ENCODE results near the gene PIP4K2C.
"Not testable (repeated sequence)": the region's sequence is repeated elsewhere in the genome, so short reads cannot be mapped to it uniquely, and the experiment has no call there.

The PIP4K2C gene

GRCh38 chr12:57585156-57585555 is 5.8 kb upstream of the PIP4K2C start:
- WGBS (ENCODE audit: insufficient coverage, insufficient read length) = no CpG with 5 or more reads among the region's 2 CpGs
- H3K4me1 ChIP-seq (ENCODE audit: control insufficient read depth, insufficient read depth, low read length) = no peaks in the 10 kb centered on the region
- DNase-seq (ENCODE audit: low read depth, low spot score) = no peak
- no peak overlapping the region for H3K27ac ChIP-seq (ENCODE audit: low read length)
- no peaks in the 10 kb centered on the region; the same call in 1 of the 2 replicates for H3K27me3 ChIP-seq (ENCODE audit: control insufficient read depth, insufficient read depth, low read length)
- no peak overlapping the region for H3K4me3 ChIP-seq (ENCODE audit: low read length)
- H3K9me3 ChIP-seq (ENCODE audit: control insufficient read depth, insufficient read depth, low read length) = no peaks in the 10 kb centered on the region
- peaks cover 5% of the 10 kb centered on the region for H3K36me3 ChIP-seq (ENCODE audit: control insufficient read depth, insufficient read depth, low read length)

DNA sequence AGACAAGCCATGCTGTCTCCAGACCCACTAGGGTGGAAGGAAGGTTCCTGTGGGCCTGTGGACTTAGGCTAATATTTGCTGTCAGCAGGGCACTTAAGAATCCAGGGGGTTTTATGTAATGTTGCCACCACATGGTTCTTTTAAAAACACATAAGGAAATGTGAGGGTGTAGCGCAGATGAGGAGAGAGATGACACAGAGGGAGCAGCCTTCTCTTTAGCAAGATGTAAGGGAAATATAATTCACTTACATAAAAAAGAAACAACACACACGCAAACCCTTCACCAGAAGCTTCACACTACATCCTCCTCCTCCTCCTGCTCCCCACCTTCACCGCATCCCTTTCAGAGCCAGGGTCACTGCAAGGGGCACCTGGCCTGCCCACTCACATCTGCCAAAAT is 4.9 kb upstream of the PIP4K2C start:
- H3K4me3 ChIP-seq (ENCODE audit: low read length) = no peak overlapping the region
- no peaks in the 10 kb centered on the region for H3K4me1 ChIP-seq (ENCODE audit: control insufficient read depth, insufficient read depth, low read length)
- DNase-seq (ENCODE audit: low read depth, low spot score) = no peak
- peaks cover 5% of the 10 kb centered on the region for H3K36me3 ChIP-seq (ENCODE audit: control insufficient read depth, insufficient read depth, low read length)
- 100% methylated on average over 1 of the region's 3 CpGs for WGBS (ENCODE audit: insufficient coverage, insufficient read length)
- H3K27me3 ChIP-seq (ENCODE audit: control insufficient read depth, insufficient read depth, low read length) = no peaks in the 10 kb centered on the region; the same call in 1 of the 2 replicates
- H3K9me3 ChIP-seq (ENCODE audit: control insufficient read depth, insufficient read depth, low read length) = no peaks in the 10 kb centered on the region
- H3K27ac ChIP-seq (ENCODE audit: low read length) = no peak overlapping the region

- no CpG with 5 or more reads among the region's 3 CpGs for WGBS (ENCODE audit: insufficient coverage, insufficient read length)
- Histone ChIP-seq H3K27ac (ENCODE audit: low read length) (no peak overlapping the region), H3K27me3 (ENCODE audit: control insufficient read depth, insufficient read depth, low read length) (no peaks in the 10 kb centered on the region; the same call in 1 of the 2 replicates), H3K4me3 (ENCODE audit: low read length) (no peak overlapping the region), H3K9me3 (ENCODE audit: control insufficient read depth, insufficient read depth, low read length) (no peaks in the 10 kb centered on the region), H3K36me3 (ENCODE audit: control insufficient read depth, insufficient read depth, low read length) (peaks cover under 1% of the 10 kb centered on the region), H3K4me1 (ENCODE audit: control insufficient read depth, insufficient read depth, low read length) (no peaks in the 10 kb centered on the region)
- DNase-seq (ENCODE audit: low read depth, low spot score) = no peak
Measured at GRCh38 chr12:57586832-57587429, 4.1 kb upstream of the PIP4K2C start.

- not testable (repeated sequence) for H3K9me3 ChIP-seq (ENCODE audit: control insufficient read depth, insufficient read depth, low read length); H3K4me3 ChIP-seq (ENCODE audit: low read length); H3K27me3 ChIP-seq (ENCODE audit: control insufficient read depth, insufficient read depth, low read length); DNase-seq (ENCODE audit: low read depth, low spot score); H3K27ac ChIP-seq (ENCODE audit: low read length); H3K36me3 ChIP-seq (ENCODE audit: control insufficient read depth, insufficient read depth, low read length); H3K4me1 ChIP-seq (ENCODE audit: control insufficient read depth, insufficient read depth, low read length)
- no CpG with 5 or more reads among the region's 15 CpGs for WGBS (ENCODE audit: insufficient coverage, insufficient read length)
Measured at GRCh38 chr12:57588951-57589610, 1.9 kb upstream of the PIP4K2C start.

DNA sequence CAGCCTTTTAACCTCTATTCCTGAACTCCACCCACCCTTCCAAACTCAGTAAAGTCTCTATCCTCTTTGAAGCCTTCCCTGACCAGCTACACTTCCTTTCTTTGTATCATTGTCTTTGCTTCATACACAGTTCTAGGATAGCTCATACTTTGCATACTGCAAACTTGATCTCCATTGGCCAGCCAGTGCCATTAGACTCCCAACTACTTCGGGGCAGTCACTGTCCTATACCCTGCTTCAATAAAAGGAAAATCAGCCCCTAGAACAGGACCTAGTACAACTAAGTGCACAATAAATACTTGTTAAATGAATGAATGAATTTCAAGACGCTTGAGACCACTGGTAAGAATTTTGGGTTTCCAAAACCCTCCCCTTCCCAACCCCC is 521 bp upstream of the PIP4K2C start:
- Histone ChIP-seq H3K9me3 (ENCODE audit: control insufficient read depth, insufficient read depth, low read length) (no peaks in the 10 kb centered on the region), H3K27me3 (ENCODE audit: control insufficient read depth, insufficient read depth, low read length) (no peaks in the 10 kb centered on the region; the same call in 1 of the 2 replicates), H3K4me3 (ENCODE audit: low read length) (peak overlapping the region; percentile 89; the same call in 1 of the 2 replicates), H3K27ac (ENCODE audit: low read length) (no peak overlapping the region), H3K4me1 (ENCODE audit: control insufficient read depth, insufficient read depth, low read length) (peaks cover 2% of the 10 kb centered on the region), H3K36me3 (ENCODE audit: control insufficient read depth, insufficient read depth, low read length) (no peaks in the 10 kb centered on the region)
- WGBS (ENCODE audit: insufficient coverage, insufficient read length) = no CpG with 5 or more reads among the region's 2 CpGs
- no peak for DNase-seq (ENCODE audit: low read depth, low spot score)

DNA sequence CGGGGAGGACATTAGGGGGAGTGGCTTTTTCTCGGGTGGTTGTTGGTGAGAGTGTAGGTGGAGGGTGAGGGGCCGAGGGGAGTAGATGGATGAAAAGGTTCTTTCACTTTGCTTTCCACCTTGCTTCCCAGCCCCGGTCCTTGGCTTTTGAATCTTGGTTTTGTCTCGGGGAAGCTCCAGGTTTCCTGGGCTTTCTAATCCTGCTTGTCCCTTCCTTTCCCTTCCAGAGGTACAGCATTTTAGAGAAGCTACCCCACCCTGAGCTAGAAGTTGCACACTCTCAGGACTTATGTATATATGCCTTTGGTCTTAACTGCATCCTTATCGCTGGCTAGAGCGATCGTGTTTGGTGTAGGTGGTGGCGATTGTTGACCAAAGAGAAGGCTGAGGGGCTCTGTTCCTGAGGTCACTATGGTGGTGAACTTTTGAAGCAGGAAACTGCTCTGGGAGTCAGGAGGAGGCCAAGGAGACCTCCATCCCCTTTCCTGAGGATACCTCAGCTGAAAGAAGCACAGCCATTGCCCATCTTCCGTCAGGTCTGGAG is 862 bp downstream of the PIP4K2C start:
- no peaks in the 10 kb centered on the region for H3K9me3 ChIP-seq (ENCODE audit: control insufficient read depth, insufficient read depth, low read length)
- no peaks in the 10 kb centered on the region; the same call in 1 of the 2 replicates for H3K27me3 ChIP-seq (ENCODE audit: control insufficient read depth, insufficient read depth, low read length)
- H3K27ac ChIP-seq (ENCODE audit: low read length) = no peak overlapping the region
- H3K36me3 ChIP-seq (ENCODE audit: control insufficient read depth, insufficient read depth, low read length) = no peaks in the 10 kb centered on the region
- H3K4me1 ChIP-seq (ENCODE audit: control insufficient read depth, insufficient read depth, low read length) = peaks cover 2% of the 10 kb centered on the region
- no peak for DNase-seq (ENCODE audit: low read depth, low spot score)
- peak overlapping the region; percentile 89; the same call in 1 of the 2 replicates for H3K4me3 ChIP-seq (ENCODE audit: low read length)
- no CpG with 5 or more reads among the region's 10 CpGs for WGBS (ENCODE audit: insufficient coverage, insufficient read length)

GRCh38 chr12:57592551-57593165 is 1.7 kb downstream of the PIP4K2C start:
- Histone ChIP-seq H3K9me3 (ENCODE audit: control insufficient read depth, insufficient read depth, low read length) (no peaks in the 10 kb centered on the region), H3K27me3 (ENCODE audit: control insufficient read depth, insufficient read depth, low read length) (no peaks in the 10 kb centered on the region; the same call in 1 of the 2 replicates), H3K27ac (ENCODE audit: low read length) (no peak overlapping the region), H3K4me1 (ENCODE audit: control insufficient read depth, insufficient read depth, low read length) (peaks cover 2% of the 10 kb centered on the region), H3K36me3 (ENCODE audit: control insufficient read depth, insufficient read depth, low read length) (no peaks in the 10 kb centered on the region), H3K4me3 (ENCODE audit: low read length) (no peak overlapping the region)
- no peak for DNase-seq (ENCODE audit: low read depth, low spot score)
- WGBS (ENCODE audit: insufficient coverage, insufficient read length) = no CpG with 5 or more reads among the region's 2 CpGs

DNA sequence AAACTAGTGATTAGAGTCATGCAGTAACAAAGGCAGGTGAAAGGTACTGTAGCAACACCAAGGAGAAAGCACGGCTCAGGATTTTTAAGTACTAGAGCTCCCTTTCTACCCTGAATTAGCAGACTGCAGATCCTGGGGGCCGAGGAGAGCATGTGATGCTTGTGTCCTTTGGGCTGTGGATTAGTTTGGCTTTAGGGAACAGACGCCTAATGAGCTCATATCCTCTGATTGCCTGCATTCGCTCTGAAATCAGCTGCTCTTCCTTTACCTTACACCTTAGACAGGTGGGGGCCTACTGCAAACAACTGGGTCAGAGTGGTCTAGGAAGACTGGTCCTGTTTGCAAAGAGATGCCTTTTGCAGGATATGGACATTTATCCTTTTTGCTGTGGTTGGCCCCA is 2.2 kb downstream of the PIP4K2C start:
- Histone ChIP-seq H3K36me3 (ENCODE audit: control insufficient read depth, insufficient read depth, low read length) (no peaks in the 10 kb centered on the region), H3K27ac (ENCODE audit: low read length) (no peak overlapping the region), H3K4me1 (ENCODE audit: control insufficient read depth, insufficient read depth, low read length) (peaks cover 2% of the 10 kb centered on the region), H3K9me3 (ENCODE audit: control insufficient read depth, insufficient read depth, low read length) (no peaks in the 10 kb centered on the region), H3K27me3 (ENCODE audit: control insufficient read depth, insufficient read depth, low read length) (no peaks in the 10 kb centered on the region), H3K4me3 (ENCODE audit: low read length) (no peak overlapping the region)
- no peak for DNase-seq (ENCODE audit: low read depth, low spot score)
- no CpG with 5 or more reads among the region's 4 CpGs for WGBS (ENCODE audit: insufficient coverage, insufficient read length)

GRCh38 chr12:57600395-57600794 is 9.4 kb downstream of the PIP4K2C start:
- no CpG with 5 or more reads among the region's 2 CpGs for WGBS (ENCODE audit: insufficient coverage, insufficient read length)
- no peaks in the 10 kb centered on the region for H3K9me3 ChIP-seq (ENCODE audit: control insufficient read depth, insufficient read depth, low read length)
- H3K36me3 ChIP-seq (ENCODE audit: control insufficient read depth, insufficient read depth, low read length) = peaks cover 6% of the 10 kb centered on the region; the same call in 1 of the 2 replicates
- no peak overlapping the region for H3K27ac ChIP-seq (ENCODE audit: low read length)
- H3K27me3 ChIP-seq (ENCODE audit: control insufficient read depth, insufficient read depth, low read length) = no peaks in the 10 kb centered on the region
- no peak for DNase-seq (ENCODE audit: low read depth, low spot score)
- H3K4me1 ChIP-seq (ENCODE audit: control insufficient read depth, insufficient read depth, low read length) = peaks cover 1% of the 10 kb centered on the region; the same call in 1 of the 2 replicates
- H3K4me3 ChIP-seq (ENCODE audit: low read length) = no peak overlapping the region

DNA sequence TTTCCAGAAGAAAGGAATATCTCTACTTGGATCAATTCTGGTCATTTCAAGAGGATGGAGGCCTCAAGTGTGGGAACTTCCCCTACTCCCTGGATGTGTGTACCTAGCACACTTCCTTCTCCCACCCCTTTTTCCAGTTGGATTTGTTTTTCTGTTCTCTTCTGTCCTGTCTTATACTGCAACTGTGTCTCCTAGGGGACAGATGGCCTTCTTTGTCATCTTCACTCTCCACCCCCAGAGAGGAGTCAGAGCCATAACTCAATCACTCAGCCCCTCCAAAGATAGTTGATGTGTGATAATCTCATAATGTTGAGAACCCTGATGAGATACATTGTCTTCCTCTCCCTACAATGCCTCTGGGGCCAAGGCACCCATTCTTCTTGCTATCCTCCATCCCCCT is 11.6 kb downstream of the PIP4K2C start:
- H3K36me3 ChIP-seq (ENCODE audit: control insufficient read depth, insufficient read depth, low read length) = peaks cover 6% of the 10 kb centered on the region; the same call in 1 of the 2 replicates
- peaks cover 1% of the 10 kb centered on the region; the same call in 1 of the 2 replicates for H3K4me1 ChIP-seq (ENCODE audit: control insufficient read depth, insufficient read depth, low read length)
- no peaks in the 10 kb centered on the region for H3K9me3 ChIP-seq (ENCODE audit: control insufficient read depth, insufficient read depth, low read length)
- no peak for DNase-seq (ENCODE audit: low read depth, low spot score)
- H3K27ac ChIP-seq (ENCODE audit: low read length) = no peak overlapping the region
- no peak overlapping the region for H3K4me3 ChIP-seq (ENCODE audit: low read length)
- no peaks in the 10 kb centered on the region for H3K27me3 ChIP-seq (ENCODE audit: control insufficient read depth, insufficient read depth, low read length)

Measured in iPS DF 6.9 (cell line).